Measurements from ENCODE around the gene PKMYT1.
"Not testable (repeated sequence)": the region's sequence is repeated elsewhere in the genome, so short reads cannot be mapped to it uniquely, and the experiment has no call there.

DNA sequence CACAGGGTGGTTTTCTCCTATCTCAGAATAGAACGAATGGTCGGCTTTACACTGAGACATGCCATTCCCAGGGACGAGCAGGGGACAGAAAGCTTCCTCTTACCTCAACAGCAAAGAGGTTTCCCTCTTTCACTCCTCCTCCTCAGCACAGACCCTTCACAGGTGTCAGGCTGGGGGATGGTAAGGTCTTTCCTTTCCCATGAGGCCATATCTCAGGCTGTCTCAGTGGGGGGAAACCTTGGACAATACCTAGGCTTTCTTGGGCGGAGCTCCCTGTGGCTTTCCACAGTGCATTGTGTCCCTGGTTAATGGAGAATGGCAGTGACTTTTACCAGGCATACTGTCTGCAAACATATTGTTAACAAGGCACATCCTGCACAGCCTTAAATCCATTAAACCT lies 52.1 kb downstream of the PKMYT1 start:
- TF ChIP-seq, protein P1, sequence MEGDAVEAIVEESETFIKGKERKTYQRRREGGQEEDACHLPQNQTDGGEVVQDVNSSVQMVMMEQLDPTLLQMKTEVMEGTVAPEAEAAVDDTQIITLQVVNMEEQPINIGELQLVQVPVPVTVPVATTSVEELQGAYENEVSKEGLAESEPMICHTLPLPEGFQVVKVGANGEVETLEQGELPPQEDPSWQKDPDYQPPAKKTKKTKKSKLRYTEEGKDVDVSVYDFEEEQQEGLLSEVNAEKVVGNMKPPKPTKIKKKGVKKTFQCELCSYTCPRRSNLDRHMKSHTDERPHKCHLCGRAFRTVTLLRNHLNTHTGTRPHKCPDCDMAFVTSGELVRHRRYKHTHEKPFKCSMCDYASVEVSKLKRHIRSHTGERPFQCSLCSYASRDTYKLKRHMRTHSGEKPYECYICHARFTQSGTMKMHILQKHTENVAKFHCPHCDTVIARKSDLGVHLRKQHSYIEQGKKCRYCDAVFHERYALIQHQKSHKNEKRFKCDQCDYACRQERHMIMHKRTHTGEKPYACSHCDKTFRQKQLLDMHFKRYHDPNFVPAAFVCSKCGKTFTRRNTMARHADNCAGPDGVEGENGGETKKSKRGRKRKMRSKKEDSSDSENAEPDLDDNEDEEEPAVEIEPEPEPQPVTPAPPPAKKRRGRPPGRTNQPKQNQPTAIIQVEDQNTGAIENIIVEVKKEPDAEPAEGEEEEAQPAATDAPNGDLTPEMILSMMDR (IDR thresholded peaks at IDR 0.05), result not testable (repeated sequence)
- TF ChIP-seq POLR2A (IDR thresholded peaks at IDR 0.05), result not testable (repeated sequence)

Data from right lobe of liver (tissue), 4 donors.